NCI-H524 (cell line): ENCODE data around the gene RAD18.
A peak's percentile ranks its signal among the peaks of the same experiment; 100 is the strongest.

ENCODE experiments used
- DNase-seq, 2 experiments: peaks; one replicate each; lab custom pipeline; 2025; lab: John Stamatoyannopoulos, UW

RAD18 gene

DNA sequence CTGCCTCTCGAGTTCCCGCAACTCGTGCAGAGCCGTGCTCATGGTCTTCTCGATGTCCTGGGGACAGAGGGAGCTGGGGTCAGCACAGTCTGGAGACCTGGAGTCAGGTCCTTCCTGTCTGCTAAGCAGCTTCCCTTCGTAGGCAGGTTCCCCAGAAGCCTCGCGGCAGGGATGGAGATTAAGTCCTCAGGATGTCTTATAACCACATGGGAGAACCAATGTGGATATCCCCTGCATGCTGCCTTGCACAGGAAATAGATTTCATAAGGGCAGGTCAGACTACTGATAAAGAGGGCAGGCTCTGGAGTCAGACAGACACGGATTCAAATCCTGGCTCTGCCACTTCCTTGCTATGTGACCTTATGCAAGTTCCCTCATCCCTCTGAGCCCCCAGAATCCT is 22.6 kb upstream of the RAD18 start:
- no peak for DNase-seq

DNA sequence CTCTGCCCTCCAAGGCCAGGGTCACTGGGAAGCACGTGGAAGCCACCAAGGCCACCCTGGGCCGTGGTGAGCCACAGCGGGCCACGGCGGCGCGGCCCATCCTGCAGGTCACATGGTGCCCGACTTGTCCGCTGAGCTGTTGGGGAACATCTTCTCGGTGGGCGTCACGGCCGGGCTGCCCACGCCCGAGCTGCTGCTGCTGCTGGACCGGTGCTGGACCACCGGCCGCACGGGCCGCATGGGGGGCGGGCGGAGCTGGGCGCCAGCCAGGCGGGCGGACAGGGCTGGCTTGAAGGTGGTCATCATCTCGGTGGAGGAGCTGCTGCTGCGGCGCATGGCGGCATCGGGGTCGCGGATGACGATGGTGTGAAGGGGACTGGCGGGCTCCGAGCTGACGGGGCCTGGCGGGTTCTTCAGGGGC is 22.1 kb upstream of the RAD18 start:
- no peak for DNase-seq

DNA sequence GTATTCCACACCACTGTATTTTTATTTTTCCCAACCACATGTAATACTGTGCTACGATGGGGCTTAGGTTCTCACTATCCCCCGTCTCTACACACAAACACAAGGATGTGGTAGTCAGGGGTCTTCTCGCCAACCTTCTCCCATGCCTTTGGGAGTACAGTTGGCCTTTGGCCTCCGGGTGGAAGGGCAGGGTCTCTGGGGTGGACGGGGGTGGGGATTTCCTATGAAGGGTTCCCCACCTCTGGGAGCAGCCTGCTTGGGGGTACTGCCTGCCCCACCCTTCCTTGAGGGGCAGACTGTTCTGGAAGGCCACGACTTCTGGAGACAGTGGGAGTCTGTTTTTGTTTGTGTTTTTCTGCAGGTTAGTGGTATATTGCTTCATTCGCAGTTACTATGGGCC is 21.3 kb upstream of the RAD18 start:
- no peak for DNase-seq

GRCh38 chr3:8984081-8984480 is 20.8 kb upstream of the RAD18 start:
- DNase-seq, result no peak

DNA sequence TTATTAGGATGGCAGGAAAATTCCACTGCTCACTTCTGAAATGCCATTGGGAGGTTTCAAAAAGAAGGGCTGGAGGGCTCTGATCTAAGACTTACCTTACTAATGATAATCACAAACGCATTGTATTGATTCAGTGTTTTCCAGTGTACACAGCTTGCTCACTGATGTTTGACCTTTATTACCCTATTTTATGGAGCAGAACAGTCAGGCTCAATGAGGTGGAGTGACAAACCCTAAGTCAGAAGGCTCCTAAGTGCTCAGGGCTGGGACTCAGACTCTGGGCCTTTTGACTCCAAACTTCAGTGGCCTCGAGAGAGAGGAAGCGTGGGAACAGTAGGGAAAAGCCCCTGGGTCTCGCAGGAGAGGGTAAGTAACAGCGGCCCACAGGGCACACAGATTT is 20.3 kb upstream of the RAD18 start:
- no peak for DNase-seq

DNA sequence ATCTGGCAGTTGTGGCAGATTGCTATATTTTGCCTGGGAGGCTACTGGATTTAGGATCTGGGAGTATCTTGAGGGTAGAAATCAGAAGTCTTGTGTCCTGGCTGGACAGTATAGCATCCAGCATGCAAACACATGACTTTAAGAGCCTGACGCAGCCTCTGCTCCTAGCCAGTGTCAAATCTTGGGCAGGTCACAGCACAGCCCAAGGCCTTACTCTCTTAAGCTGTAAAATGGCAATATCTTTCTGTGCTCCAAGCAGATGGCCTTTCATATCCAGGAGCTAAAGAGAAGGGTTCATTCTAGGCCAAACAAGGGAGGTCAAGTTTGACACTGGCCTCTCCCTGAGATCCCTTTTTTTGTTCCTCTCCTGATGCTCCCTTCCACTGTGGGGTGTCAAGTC is 19.8 kb upstream of the RAD18 start:
- DNase-seq, result peak in 1 of 2 experiments; percentile 41

- peak; percentile 49 to 75 for DNase-seq
Observed at GRCh38 chr3:8982509-8982908, 19.2 kb upstream of the RAD18 start.

GRCh38 chr3:8981700-8982099 is 18.4 kb upstream of the RAD18 start:
- no peak for DNase-seq

- no peak for DNase-seq
Observed at GRCh38 chr3:8981296-8981695, 18.0 kb upstream of the RAD18 start.

GRCh38 chr3:8980756-8981257 is 17.5 kb upstream of the RAD18 start:
- no peak for DNase-seq

DNA sequence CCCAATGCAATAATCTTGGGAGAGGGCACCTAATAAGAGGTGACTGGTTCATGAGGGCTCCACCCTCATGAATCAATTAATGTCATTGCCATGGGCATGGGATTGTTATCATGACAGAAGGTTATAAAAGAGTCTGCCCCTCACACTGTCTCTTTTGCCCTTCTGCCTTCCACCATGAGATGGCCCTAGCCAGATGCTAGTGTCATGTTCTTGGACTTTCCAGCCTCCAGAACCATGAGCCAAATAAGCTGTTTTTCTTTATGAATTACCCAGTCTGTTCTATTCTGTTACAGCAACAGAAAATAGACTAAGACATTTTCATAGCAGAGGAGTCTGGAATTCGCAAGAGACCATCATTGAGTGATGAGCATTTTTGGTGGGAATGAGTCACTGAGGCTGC is 16.0 kb upstream of the RAD18 start:
- no peak for DNase-seq

DNA sequence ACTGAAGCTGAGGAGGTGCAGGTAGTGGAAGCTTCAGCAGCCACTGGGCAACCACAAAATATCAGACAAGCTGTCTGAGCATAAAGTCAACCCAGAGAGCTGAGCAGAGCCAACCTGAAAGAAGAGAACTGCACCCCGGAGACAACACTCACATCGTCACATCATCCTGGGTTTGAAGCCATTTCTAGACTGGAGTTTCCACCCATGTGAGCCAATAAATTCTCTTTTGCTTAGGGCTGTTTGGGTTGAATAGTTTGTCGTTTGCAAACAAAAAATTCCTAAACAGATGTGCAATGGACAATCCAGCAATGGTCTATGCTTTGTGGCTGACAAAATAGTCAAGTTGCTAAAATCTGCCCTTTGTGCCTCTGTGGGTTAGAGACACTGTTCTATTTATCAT is 15.3 kb upstream of the RAD18 start:
- DNase-seq, result no peak

DNA sequence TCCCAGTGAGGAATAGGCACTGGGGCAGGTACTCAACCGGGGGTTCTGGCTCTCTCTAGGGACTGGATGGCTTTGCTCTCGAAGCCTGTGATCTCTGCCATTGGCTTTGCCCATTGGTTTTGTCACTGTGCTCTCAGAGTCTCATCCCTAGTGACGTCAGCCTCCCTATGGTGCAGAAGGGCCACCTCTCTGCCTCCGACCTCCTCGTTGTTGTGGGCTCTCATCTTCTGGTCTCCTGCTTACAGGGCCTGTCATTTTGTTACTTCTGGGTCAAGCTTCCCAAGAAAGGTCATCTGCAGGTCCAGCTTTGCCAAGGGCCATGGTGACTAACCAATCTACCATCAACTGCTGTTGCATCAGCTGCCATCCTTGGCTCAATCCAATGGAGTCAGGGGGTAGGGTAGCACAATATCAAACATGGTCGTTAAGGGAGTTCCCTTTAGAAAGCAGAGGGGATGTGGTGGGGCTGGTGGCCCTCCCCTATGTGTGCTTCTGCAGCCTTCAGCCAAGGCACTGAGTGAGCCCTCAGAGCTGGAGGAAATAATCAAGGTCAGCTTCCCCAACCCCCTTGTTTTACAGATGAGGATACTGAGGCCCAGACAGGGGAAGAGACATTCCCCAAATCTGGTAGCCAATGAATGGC is 13.4 kb upstream of the RAD18 start:
- DNase-seq, result no peak

- no peak for DNase-seq
Observed at GRCh38 chr3:8975081-8976020, 12.1 kb upstream of the RAD18 start.

DNA sequence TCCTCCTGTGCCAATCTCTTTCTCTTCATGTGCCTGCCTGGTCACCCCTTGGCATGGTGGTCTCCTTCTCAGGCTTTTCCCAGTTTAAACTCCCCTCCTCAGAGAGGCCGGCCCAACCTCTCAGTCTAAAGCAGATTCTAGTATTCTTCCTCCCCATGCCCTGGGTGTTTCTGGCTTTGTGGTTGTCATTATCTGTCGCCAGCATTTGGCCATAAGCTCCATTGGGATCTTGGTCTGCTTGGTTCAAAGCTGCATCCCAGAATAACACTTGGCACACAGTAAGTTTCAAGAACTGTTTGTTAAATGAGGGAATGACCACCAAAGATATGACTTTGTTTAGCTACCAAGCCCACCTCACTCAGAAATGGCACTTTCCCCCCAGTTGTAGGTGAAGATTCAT is 11.2 kb upstream of the RAD18 start:
- no peak for DNase-seq

DNA sequence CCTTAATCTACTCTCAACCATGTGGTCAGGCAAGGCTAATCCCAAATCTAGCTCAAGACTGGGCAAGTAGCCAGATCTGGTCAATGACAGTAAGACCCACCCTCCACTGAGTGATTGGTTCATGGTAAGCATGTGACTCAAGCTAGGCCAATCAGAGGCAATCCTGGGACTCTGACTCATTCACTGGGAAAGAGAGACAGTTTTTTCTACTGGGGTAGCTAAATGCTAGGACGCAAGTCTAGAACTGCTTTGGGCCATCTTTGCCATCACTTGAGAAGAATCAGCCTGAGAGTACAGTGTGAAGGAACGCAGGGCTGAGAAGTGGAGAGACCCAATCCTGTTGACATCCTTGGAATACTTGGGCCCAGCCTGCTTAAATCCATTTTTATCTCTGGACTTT is 9.4 kb upstream of the RAD18 start:
- DNase-seq, result peak; percentile 85 to 90

DNA sequence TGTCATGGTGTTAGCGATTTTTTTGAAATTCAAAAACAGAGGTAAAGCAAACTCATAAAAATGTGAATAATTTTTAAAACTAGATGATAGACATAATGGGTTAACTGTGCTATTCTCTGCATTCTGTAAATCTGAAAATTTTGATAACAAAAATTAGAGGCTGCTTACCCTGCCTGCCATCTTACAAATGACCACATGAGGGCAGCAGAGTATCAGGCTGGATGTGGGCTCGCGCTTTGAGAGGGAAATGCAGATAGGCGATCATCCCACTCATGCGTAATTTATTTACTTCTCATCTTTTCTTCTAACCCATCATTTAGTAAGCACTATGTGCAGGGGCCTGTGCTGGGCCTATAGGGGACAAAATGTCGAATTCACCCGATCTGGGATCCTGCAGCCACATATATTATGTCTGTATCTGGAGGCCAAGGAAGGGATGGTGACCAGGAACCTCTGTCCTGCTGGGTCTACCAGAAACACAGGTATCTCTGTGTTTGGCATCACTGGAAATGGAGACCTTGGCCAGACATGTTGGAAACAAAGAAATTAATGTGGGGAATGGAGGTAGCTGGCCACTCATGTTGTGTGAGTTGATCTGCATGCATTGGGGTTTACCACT is 7.8 kb upstream of the RAD18 start:
- peak in 1 of 2 experiments; percentile 64 for DNase-seq

GRCh38 chr3:8969241-8969640 is 6.0 kb upstream of the RAD18 start:
- no peak for DNase-seq

DNA sequence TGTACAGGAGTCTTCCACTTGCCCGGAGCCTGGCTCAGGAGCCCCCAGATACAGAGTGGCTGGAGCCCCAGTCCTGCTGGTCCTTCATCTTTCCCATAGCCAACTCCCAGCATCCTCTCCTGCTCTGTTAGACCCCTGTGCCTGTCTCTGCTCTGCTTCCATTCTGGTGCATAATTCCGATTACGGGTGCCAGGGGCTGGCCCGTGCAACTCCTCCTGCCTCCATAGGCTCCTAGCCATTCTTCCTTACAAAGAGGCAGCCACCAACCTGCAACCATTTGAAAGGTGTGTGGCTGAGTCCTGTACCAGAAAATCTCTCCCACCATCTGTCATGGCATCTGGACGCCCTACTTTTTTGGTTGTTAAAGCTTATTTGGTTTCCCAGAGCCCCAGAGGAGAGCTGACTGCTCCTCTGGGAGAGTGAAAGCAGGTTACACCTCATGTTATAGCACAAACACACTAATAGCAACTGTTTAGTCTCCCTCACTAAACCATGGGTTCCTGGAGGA is 5.2 kb upstream of the RAD18 start:
- DNase-seq, result peak; percentile 33 to 76

GRCh38 chr3:8967553-8967952 is 4.3 kb upstream of the RAD18 start:
- DNase-seq, result no peak

DNA sequence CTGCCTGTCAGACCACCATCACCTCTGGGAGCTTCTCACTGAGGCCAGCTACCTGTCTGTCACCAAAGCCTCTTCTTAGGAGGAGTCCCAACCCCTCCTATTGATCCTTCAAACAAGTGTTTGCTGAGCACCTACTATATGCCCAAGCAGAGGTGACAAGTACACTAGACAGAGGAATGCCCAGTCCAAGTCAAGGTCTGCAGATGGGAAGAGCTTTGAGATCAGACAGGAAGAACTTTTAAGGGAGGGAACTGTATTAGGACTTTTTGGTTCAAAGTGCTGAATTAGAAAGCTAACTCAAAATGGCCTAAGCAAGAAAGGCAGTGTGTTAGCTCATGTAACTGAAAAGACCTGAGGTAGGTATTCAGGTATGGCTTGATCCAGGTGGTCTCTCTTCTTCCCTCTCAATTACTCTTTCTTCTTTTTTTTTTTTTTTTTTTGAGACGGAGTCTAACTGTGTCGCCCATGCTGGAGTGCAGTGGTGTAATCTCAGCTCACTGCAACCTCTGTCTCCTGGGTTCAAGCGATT is 3.6 kb upstream of the RAD18 start:
- no peak for DNase-seq

DNA sequence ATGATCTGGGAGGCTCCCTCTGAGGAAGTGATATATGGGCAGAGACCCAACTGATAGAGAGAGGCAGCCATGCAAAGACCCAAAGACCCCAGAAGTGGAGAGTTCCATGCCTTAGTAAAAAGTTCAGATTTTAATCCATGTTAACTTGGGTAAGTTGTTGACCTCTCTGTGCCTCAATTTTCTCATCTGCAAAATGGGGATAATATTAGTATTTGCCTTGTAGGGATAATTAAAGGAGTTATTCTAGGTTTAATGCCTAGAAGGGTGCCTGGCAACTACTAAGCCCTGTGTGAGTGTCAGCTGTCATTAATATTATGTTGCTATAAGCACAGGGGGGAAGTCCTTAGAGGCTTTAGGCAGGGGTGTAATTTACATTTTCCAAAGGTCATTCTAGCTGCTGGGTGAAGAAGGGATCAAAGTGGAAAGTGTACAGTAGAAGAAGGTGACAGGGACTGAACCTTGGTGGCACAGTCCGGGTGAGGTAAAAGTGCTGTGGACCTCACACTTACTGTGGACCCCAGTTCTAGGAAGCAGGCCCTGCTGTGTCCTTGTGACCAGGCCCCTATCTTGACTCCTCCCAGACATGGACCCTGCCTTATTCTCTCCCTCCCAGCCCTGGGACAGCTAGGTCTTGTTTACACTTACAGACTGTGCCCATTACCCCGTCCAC is 3.0 kb upstream of the RAD18 start:
- DNase-seq, result no peak
